ENCODE results near the gene CCKAR. TPM values are rescaled to one million over a fixed set of nuclear protein-coding genes. Genes with fewer than 3 reads are reported as not detected.

CCKAR gene
- total and polyA plus RNA-seq, 2 of the 13 experiments (the other 11 are each of a cell fraction or from before 2014, with no cell fraction given): not detected

DNA sequence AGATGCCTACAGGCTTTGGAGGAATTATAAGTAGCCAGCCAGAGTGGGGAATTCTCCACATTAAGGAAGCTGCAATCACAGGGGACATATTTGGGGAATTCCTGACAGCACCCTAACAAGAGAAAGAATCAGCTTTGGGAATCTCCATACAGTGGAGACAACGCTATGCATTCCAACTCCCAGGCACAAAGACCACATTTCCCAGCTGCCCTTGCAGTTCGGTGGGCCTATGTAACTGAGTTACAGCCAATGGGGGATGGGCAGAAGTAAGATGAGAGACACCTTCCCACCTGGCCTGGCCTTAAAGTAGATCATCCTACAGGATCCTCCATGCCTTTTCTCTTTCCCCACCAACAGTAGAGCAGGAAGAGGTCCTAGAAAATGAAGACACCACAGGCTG is 43.4 kb upstream of the CCKAR start:
- TF ChIP-seq SNAPC2 (CRISPR knock-in tag; IDR thresholded peaks at IDR 0.05): no peak
- no peak for TF ChIP-seq FIP1L1 (IDR thresholded peaks at IDR 0.05; ENCODE audit: borderline replicate concordance, insufficient read depth, low read depth, low read length)
- no peak for TF ChIP-seq ZSCAN29 (CRISPR knock-in tag; conservative IDR thresholded peaks at IDR 0.05)
- no peak for TF ChIP-seq NR3C1 (CRISPR knock-in tag; IDR thresholded peaks at IDR 0.05)
- TF ChIP-seq, protein P1, sequence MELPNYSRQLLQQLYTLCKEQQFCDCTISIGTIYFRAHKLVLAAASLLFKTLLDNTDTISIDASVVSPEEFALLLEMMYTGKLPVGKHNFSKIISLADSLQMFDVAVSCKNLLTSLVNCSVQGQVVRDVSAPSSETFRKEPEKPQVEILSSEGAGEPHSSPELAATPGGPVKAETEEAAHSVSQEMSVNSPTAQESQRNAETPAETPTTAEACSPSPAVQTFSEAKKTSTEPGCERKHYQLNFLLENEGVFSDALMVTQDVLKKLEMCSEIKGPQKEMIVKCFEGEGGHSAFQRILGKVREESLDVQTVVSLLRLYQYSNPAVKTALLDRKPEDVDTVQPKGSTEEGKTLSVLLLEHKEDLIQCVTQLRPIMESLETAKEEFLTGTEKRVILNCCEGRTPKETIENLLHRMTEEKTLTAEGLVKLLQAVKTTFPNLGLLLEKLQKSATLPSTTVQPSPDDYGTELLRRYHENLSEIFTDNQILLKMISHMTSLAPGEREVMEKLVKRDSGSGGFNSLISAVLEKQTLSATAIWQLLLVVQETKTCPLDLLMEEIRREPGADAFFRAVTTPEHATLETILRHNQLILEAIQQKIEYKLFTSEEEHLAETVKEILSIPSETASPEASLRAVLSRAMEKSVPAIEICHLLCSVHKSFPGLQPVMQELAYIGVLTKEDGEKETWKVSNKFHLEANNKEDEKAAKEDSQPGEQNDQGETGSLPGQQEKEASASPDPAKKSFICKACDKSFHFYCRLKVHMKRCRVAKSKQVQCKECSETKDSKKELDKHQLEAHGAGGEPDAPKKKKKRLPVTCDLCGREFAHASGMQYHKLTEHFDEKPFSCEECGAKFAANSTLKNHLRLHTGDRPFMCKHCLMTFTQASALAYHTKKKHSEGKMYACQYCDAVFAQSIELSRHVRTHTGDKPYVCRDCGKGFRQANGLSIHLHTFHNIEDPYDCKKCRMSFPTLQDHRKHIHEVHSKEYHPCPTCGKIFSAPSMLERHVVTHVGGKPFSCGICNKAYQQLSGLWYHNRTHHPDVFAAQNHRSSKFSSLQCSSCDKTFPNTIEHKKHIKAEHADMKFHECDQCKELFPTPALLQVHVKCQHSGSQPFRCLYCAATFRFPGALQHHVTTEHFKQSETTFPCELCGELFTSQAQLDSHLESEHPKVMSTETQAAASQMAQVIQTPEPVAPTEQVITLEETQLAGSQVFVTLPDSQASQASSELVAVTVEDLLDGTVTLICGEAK (IDR thresholded peaks at IDR 0.05): no peak
- TF ChIP-seq, protein P1 (CRISPR knock-in tag; IDR thresholded peaks at IDR 0.05): no peak
- no peak for TF ChIP-seq ZNF792 (CRISPR knock-in tag; IDR thresholded peaks at IDR 0.05)
- TF ChIP-seq, protein P2, sequence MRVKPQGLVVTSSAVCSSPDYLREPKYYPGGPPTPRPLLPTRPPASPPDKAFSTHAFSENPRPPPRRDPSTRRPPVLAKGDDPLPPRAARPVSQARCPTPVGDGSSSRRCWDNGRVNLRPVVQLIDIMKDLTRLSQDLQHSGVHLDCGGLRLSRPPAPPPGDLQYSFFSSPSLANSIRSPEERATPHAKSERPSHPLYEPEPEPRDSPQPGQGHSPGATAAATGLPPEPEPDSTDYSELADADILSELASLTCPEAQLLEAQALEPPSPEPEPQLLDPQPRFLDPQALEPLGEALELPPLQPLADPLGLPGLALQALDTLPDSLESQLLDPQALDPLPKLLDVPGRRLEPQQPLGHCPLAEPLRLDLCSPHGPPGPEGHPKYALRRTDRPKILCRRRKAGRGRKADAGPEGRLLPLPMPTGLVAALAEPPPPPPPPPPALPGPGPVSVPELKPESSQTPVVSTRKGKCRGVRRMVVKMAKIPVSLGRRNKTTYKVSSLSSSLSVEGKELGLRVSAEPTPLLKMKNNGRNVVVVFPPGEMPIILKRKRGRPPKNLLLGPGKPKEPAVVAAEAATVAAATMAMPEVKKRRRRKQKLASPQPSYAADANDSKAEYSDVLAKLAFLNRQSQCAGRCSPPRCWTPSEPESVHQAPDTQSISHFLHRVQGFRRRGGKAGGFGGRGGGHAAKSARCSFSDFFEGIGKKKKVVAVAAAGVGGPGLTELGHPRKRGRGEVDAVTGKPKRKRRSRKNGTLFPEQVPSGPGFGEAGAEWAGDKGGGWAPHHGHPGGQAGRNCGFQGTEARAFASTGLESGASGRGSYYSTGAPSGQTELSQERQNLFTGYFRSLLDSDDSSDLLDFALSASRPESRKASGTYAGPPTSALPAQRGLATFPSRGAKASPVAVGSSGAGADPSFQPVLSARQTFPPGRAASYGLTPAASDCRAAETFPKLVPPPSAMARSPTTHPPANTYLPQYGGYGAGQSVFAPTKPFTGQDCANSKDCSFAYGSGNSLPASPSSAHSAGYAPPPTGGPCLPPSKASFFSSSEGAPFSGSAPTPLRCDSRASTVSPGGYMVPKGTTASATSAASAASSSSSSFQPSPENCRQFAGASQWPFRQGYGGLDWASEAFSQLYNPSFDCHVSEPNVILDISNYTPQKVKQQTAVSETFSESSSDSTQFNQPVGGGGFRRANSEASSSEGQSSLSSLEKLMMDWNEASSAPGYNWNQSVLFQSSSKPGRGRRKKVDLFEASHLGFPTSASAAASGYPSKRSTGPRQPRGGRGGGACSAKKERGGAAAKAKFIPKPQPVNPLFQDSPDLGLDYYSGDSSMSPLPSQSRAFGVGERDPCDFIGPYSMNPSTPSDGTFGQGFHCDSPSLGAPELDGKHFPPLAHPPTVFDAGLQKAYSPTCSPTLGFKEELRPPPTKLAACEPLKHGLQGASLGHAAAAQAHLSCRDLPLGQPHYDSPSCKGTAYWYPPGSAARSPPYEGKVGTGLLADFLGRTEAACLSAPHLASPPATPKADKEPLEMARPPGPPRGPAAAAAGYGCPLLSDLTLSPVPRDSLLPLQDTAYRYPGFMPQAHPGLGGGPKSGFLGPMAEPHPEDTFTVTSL (CRISPR knock-in tag; IDR thresholded peaks at IDR 0.05; ENCODE audit: borderline replicate concordance): no peak
- CTCF ChIA-PET (ENCODE audit: low intra/inter-chr PET ratio, low total read pairs): no interaction called here

More for the DNA sequence above, 43.4 kb upstream of the CCKAR start:
- Histone ChIP-seq H2AFZ (ENCODE audit: low read length) (no peak overlapping the region), H3K9me3 (ENCODE audit: low read length) (no peaks in the 10 kb centered on the region), H3K4me3 (replicated peaks in 1 of 3; ENCODE audit: insufficient read depth in 1 of 3, low read depth in 2 of 3, low read length in 3 of 3) (no peak overlapping the region), H3K4me1 (ENCODE audit: insufficient read depth, low read length) (no peaks in the 10 kb centered on the region), H3K27ac (ENCODE audit: extremely low read length, insufficient read depth, low read length) (no peak overlapping the region), H3K36me3 (replicated peaks in 1 of 2; ENCODE audit: control insufficient read depth in 1 of 2, insufficient read depth in 2 of 2, low read length in 2 of 2) (no peaks in the 10 kb centered on the region), H4K20me1 (ENCODE audit: insufficient read depth, low read length) (no peaks in the 10 kb centered on the region), H3K79me2 (ENCODE audit: insufficient read depth, low read length) (no peaks in the 10 kb centered on the region), H3K27me3 (ENCODE audit: control insufficient read depth in 1 of 2, insufficient read depth in 2 of 2, low read length in 2 of 2) (peaks cover 1 to 20% of the 10 kb centered on the region in 2 experiments; a peak in 2 of 5 replicates), H3K4me2 (ENCODE audit: low read depth, low read length) (no peak overlapping the region), H3K9ac (ENCODE audit: insufficient read depth, low read depth, low read length) (no peak overlapping the region)
- ATAC-seq: no peak
- POLR2A ChIA-PET: no interaction called here
- WGBS (ENCODE audit: low lambda C conversion rate): 12% methylated on average over 2 of the region's 2 CpGs
- intact Hi-C loops (cut with micrococcal nuclease; ENCODE audit: unreplicated experiment) (no loop called here), in situ Hi-C loops (cut with HindIII; ENCODE audit: extremely low pct_ligation_motif_present, low pct_unique_long_range_greater_than_20kb) (no loop called here)
- DNase-seq (ENCODE audit: low spot score): no peak
- no peak for FAIRE-seq
- no TSS peak for BruUV-seq (replicated peaks)

Data from HepG2 (cell line).